Neural cell (in vitro differentiated cells): ENCODE data around the gene AP5Z1. TPM values are rescaled to one million over a fixed set of nuclear protein-coding genes. Genes with fewer than 3 reads are reported as not detected.

Experiments
- H2AFZ ChIP-seq: fragments of 200-600, 300-800 bp; sonication (generic), shearing (Covaris generic); 2 replicates; pipeline ENCODE4 v1.6.0; 2014; ENCODE audit warnings: low read depth, mild to moderate bottlenecking, antibody characterized with exemption, low read length, moderate library complexity
- H3F3A ChIP-seq: fragments of 200-600 bp; shearing (Covaris generic); 2 replicates; pipeline ENCODE4 v1.6.1; 2016; ENCODE audit warnings: mild to moderate bottlenecking, moderate library complexity, mixed read lengths, antibody characterized with exemption, low read length; ENCODE audit not compliant: insufficient read depth, poor library complexity, severe bottlenecking
- H3K27ac ChIP-seq: fragments of 200-600, 300-800 bp; sonication (generic), shearing (Covaris generic); 2 replicates; pipeline ENCODE4 v1.5.1; 2014; ENCODE audit warnings: mild to moderate bottlenecking, low read length, moderate library complexity
- H3K27me3 ChIP-seq: fragments of 300-800, 200-600 bp; sonication (generic), shearing (Covaris generic); 2 replicates; pipeline ENCODE4 v1.6.0; 2014; ENCODE audit warnings: mild to moderate bottlenecking, low read depth, low read length, moderate library complexity; ENCODE audit not compliant: insufficient read depth
- H3K36me3 ChIP-seq: fragments of 300-800, 200-600 bp; sonication (generic), shearing (Covaris generic); 2 replicates; pipeline ENCODE4 v1.5.1; 2014; ENCODE audit warnings: mild to moderate bottlenecking, antibody characterized with exemption, low read length, moderate library complexity; ENCODE audit not compliant: insufficient read depth
- H3K4me2 ChIP-seq: fragments of 300-800, 200-600 bp; sonication (generic), shearing (Covaris generic); 2 replicates; pipeline ENCODE4 v1.6.0; 2014; ENCODE audit warnings: mild to moderate bottlenecking, low read length
- H3K4me3 ChIP-seq: fragments of 300-800, 200-600 bp; sonication (generic), shearing (Covaris generic); 2 replicates; pipeline ENCODE4 v1.5.1; 2014; ENCODE audit warnings: mild to moderate bottlenecking, low read length, moderate library complexity
- H3K79me2 ChIP-seq: fragments of 200-600 bp; shearing (Covaris generic); replicated peaks from 2 replicates; pipeline ENCODE4 v1.6.0; 2014; ENCODE audit warnings: mild to moderate bottlenecking, low read length, moderate library complexity; ENCODE audit not compliant: insufficient read depth
- H3K9ac ChIP-seq: fragments of 300-800, 200-600 bp; sonication (generic), shearing (Covaris generic); 2 replicates; pipeline ENCODE4 v1.6.1; 2016; ENCODE audit warnings: mild to moderate bottlenecking, low read length, mixed read lengths
- H3K9me2 ChIP-seq: fragments of 200-600 bp; shearing (Covaris generic); 2 replicates; pipeline ENCODE4 v1.6.1; 2016; ENCODE audit warnings: mild to moderate bottlenecking, low read length, mixed read lengths; ENCODE audit not compliant: insufficient read depth
- H3K9me3 ChIP-seq: fragments of 200-600, 300-800 bp; sonication (generic), shearing (Covaris generic); 2 replicates; pipeline ENCODE4 v1.6.1; 2016; ENCODE audit warnings: mild to moderate bottlenecking, mixed run types, low read length, moderate library complexity, mixed read lengths
- H4K20me1 ChIP-seq: fragments of 200-600 bp; shearing (Covaris generic); 2 replicates; pipeline ENCODE4 v1.6.1; 2016; ENCODE audit warnings: mild to moderate bottlenecking, mixed run types; ENCODE audit not compliant: insufficient read depth
- EP300 ChIP-seq: fragments of 450-650 bp; conservative IDR thresholded peaks from 2 replicates; pipeline ENCODE4 v1.6.1; 2014; ENCODE audit warnings: antibody characterized with exemption, mild to moderate bottlenecking, moderate library complexity; ENCODE audit not compliant: poor library complexity, severe bottlenecking
- EZH2 ChIP-seq: fragments of 200-600, 300-800 bp; shearing (Covaris generic), sonication (generic); IDR thresholded peaks from 2 replicates; pipeline ENCODE4 v1.6.1; 2014; ENCODE audit warnings: antibody characterized with exemption, low read length, borderline replicate concordance, mild to moderate bottlenecking; ENCODE audit not compliant: insufficient read depth, poor library complexity, severe bottlenecking
- MXI1 ChIP-seq: fragments of 450-650 bp; conservative IDR thresholded peaks from 2 replicates; pipeline ENCODE4 v1.6.1; 2014; ENCODE audit warnings: antibody characterized with exemption, mild to moderate bottlenecking; ENCODE audit not compliant: poor library complexity, severe bottlenecking
- POLR2AphosphoS5 ChIP-seq: IDR thresholded peaks from 2 replicates; pipeline ENCODE4 v1.6.1; 2012
- RAD21 ChIP-seq: fragments of 450-650 bp; conservative IDR thresholded peaks from 2 replicates; pipeline ENCODE4 v1.6.1; 2014; ENCODE audit warnings: antibody characterized with exemption, mild to moderate bottlenecking, moderate library complexity
- SMC3 ChIP-seq: fragments of 450-650 bp; conservative IDR thresholded peaks from 2 replicates; pipeline ENCODE4 v1.6.1; 2014; ENCODE audit warnings: antibody characterized with exemption, mild to moderate bottlenecking, moderate library complexity; ENCODE audit not compliant: poor library complexity
- TAF1 ChIP-seq: IDR thresholded peaks from 2 replicates; pipeline ENCODE4 v1.6.1; 2012; ENCODE audit warnings: low read depth
- polyA plus RNA-seq: library from polyadenylated mRNA; depleted of rRNA; stranded (reverse); fragments of >200 nt; gene quantifications from 2 replicates; pipeline ENCODE4 v1.2.3, GENCODE V29; 2014
- TF ChIP-seq, protein P1 (sequence below): fragments of 450-650 bp; IDR thresholded peaks from 2 replicates; pipeline ENCODE4 v1.5.1; 2014; ENCODE audit warnings: antibody characterized with exemption, mild to moderate bottlenecking, moderate library complexity; ENCODE audit not compliant: poor library complexity, severe bottlenecking
- TF ChIP-seq, protein P2 (sequence below): IDR thresholded peaks from 2 replicates; pipeline ENCODE4 v1.6.1; 2012; ENCODE audit warnings: borderline replicate concordance

Gene AP5Z1
- polyA plus RNA-seq, 1 donor from 2014 or later, result 36.9 TPM

DNA sequence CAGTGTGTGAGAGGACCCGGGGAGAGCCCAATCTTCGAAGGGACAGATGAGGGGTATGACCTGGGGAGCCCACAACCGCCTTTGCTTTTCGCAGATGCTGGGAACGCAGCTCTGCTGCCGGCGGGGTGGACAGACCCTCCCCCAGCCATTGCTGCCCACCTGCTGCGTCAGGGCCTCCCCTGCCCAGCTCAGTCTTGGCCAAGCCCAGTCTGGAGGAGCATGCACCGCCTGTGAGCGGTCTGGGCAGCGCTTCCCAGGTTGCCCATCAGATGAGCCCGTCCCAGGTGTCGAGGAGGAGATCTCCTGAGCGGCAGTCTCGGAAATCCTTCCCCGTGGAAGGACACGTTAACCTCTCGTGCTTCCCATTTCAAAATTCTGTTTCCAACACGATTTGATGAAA, 17.3 kb upstream of the AP5Z1 start:
- no peak overlapping the region for H3K4me2 ChIP-seq
- H3K9me2 ChIP-seq, result no peaks in the 10 kb centered on the region
- no peak overlapping the region for H2AFZ ChIP-seq
- H3K79me2 ChIP-seq, result no peaks in the 10 kb centered on the region
- no peaks in the 10 kb centered on the region for H3F3A ChIP-seq
- no peaks in the 10 kb centered on the region for H3K9me3 ChIP-seq
- H3K4me3 ChIP-seq, result no peak overlapping the region
- H3K36me3 ChIP-seq, result no peaks in the 10 kb centered on the region
- H4K20me1 ChIP-seq, result no peaks in the 10 kb centered on the region
- no peak overlapping the region for H3K9ac ChIP-seq
- H3K27me3 ChIP-seq, result no peaks in the 10 kb centered on the region
- H3K27ac ChIP-seq, result no peak overlapping the region
- TF ChIP-seq, protein P1, sequence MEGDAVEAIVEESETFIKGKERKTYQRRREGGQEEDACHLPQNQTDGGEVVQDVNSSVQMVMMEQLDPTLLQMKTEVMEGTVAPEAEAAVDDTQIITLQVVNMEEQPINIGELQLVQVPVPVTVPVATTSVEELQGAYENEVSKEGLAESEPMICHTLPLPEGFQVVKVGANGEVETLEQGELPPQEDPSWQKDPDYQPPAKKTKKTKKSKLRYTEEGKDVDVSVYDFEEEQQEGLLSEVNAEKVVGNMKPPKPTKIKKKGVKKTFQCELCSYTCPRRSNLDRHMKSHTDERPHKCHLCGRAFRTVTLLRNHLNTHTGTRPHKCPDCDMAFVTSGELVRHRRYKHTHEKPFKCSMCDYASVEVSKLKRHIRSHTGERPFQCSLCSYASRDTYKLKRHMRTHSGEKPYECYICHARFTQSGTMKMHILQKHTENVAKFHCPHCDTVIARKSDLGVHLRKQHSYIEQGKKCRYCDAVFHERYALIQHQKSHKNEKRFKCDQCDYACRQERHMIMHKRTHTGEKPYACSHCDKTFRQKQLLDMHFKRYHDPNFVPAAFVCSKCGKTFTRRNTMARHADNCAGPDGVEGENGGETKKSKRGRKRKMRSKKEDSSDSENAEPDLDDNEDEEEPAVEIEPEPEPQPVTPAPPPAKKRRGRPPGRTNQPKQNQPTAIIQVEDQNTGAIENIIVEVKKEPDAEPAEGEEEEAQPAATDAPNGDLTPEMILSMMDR, result no peak
- TF ChIP-seq, protein P2, sequence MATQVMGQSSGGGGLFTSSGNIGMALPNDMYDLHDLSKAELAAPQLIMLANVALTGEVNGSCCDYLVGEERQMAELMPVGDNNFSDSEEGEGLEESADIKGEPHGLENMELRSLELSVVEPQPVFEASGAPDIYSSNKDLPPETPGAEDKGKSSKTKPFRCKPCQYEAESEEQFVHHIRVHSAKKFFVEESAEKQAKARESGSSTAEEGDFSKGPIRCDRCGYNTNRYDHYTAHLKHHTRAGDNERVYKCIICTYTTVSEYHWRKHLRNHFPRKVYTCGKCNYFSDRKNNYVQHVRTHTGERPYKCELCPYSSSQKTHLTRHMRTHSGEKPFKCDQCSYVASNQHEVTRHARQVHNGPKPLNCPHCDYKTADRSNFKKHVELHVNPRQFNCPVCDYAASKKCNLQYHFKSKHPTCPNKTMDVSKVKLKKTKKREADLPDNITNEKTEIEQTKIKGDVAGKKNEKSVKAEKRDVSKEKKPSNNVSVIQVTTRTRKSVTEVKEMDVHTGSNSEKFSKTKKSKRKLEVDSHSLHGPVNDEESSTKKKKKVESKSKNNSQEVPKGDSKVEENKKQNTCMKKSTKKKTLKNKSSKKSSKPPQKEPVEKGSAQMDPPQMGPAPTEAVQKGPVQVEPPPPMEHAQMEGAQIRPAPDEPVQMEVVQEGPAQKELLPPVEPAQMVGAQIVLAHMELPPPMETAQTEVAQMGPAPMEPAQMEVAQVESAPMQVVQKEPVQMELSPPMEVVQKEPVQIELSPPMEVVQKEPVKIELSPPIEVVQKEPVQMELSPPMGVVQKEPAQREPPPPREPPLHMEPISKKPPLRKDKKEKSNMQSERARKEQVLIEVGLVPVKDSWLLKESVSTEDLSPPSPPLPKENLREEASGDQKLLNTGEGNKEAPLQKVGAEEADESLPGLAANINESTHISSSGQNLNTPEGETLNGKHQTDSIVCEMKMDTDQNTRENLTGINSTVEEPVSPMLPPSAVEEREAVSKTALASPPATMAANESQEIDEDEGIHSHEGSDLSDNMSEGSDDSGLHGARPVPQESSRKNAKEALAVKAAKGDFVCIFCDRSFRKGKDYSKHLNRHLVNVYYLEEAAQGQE, result no peak
- TF ChIP-seq MXI1 (no peak), EZH2 (no peak)

DNA sequence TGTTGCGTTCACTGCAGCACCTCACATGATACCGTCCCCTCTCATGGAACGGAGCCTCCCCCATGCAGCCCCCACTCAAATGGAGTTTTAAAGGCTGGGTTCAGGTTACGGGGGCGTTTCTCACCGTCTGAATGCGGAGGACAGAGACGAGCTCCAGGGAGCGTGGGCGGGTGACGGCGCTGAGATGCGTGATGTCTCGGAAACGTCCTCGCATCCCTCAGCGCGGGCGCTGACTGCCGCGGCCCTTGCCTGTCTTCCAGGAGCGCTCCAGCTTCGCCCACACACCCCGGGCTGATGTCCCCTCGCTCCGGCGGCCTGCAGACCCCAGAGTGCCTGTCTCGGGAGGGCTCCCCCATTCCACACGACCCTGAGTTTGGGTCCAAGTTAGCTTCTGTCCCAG, 16.6 kb upstream of the AP5Z1 start:
- Histone ChIP-seq H3K9ac (no peak overlapping the region), H3K4me3 (no peak overlapping the region), H3K79me2 (no peaks in the 10 kb centered on the region), H2AFZ (no peak overlapping the region), H4K20me1 (no peaks in the 10 kb centered on the region), H3K9me3 (no peaks in the 10 kb centered on the region), H3K27ac (no peak overlapping the region), H3K4me2 (no peak overlapping the region), H3K9me2 (no peaks in the 10 kb centered on the region), H3K27me3 (no peaks in the 10 kb centered on the region), H3F3A (no peaks in the 10 kb centered on the region), H3K36me3 (no peaks in the 10 kb centered on the region)
- no peak for TF ChIP-seq MXI1
- TF ChIP-seq, protein P2, result no peak
- TF ChIP-seq POLR2AphosphoS5, result no peak
- no peak for TF ChIP-seq TAF1
- no peak for TF ChIP-seq EZH2
- TF ChIP-seq EP300, result no peak
- TF ChIP-seq, protein P1, result no peak
- no peak for TF ChIP-seq RAD21
- no peak for TF ChIP-seq SMC3
